HG03457 (cell line): Measurements from ENCODE around the gene CNGB1.
"Not testable (repeated sequence)": the region's sequence is repeated elsewhere in the genome, so short reads cannot be mapped to it uniquely, and the experiment has no call there.

Experiments
- ATAC-seq: cut with Tn5 transposase; IDR thresholded peaks from one replicate; pipeline ENCODE4 v1.9.1; 2021; ENCODE audit warnings: moderate number of reproducible peaks; ENCODE audit not compliant: unreplicated experiment

The CNGB1 gene

GRCh38 chr16:57997528-57998265 is 26.8 kb upstream of the CNGB1 start:
- no peak for ATAC-seq

- no peak for ATAC-seq
Observed at GRCh38 chr16:57997176-57997527, 26.2 kb upstream of the CNGB1 start.

GRCh38 chr16:57996406-57997175 is 25.7 kb upstream of the CNGB1 start:
- no peak for ATAC-seq

GRCh38 chr16:57995721-57996405 is 24.9 kb upstream of the CNGB1 start:
- no peak for ATAC-seq

- no peak for ATAC-seq
Observed at GRCh38 chr16:57994778-57995177, 23.9 kb upstream of the CNGB1 start.

- ATAC-seq = no peak
Observed at GRCh38 chr16:57994361-57994760, 23.4 kb upstream of the CNGB1 start.

GRCh38 chr16:57993897-57994296 is 23.0 kb upstream of the CNGB1 start:
- no peak for ATAC-seq

- no peak for ATAC-seq
Observed at GRCh38 chr16:57993438-57993837, 22.5 kb upstream of the CNGB1 start.

GRCh38 chr16:57992084-57992483 is 21.2 kb upstream of the CNGB1 start:
- no peak for ATAC-seq

GRCh38 chr16:57991551-57992059 is 20.7 kb upstream of the CNGB1 start:
- no peak for ATAC-seq

- ATAC-seq = no peak
Observed at GRCh38 chr16:57988929-57989328, 18.0 kb upstream of the CNGB1 start.

- ATAC-seq = no peak
Observed at GRCh38 chr16:57987441-57988177, 16.7 kb upstream of the CNGB1 start.

- ATAC-seq = no peak
Observed at GRCh38 chr16:57986196-57986595, 15.3 kb upstream of the CNGB1 start.

- ATAC-seq = no peak
Observed at GRCh38 chr16:57985204-57986181, 14.6 kb upstream of the CNGB1 start.

- ATAC-seq = no peak
Observed at GRCh38 chr16:57984443-57985203, 13.7 kb upstream of the CNGB1 start.

GRCh38 chr16:57982385-57982784 is 11.5 kb upstream of the CNGB1 start:
- no peak for ATAC-seq

- ATAC-seq = no peak
Observed at GRCh38 chr16:57981636-57982035, 10.7 kb upstream of the CNGB1 start.

- no peak for ATAC-seq
Observed at GRCh38 chr16:57979006-57979585, 8.2 kb upstream of the CNGB1 start.

GRCh38 chr16:57978070-57978465 is 7.1 kb upstream of the CNGB1 start:
- not testable (repeated sequence) for ATAC-seq
